ENCODE results near the gene RAD52.
A peak's percentile ranks its signal among the peaks of the same experiment; 100 is the strongest.

RAD52 gene

GRCh38 chr12:979349-979748, 29.9 kb upstream of the RAD52 start:
- TF ChIP-seq CTCF (conservative IDR thresholded peaks at IDR 0.05; ENCODE audit: low read depth, low read length), result no peak
- no peak for DNase-seq (ENCODE audit: low read depth)

GRCh38 chr12:977156-977555, 27.7 kb upstream of the RAD52 start:
- no peak overlapping the region for H3K4me3 ChIP-seq (ENCODE audit: low read depth, low read length)
- TF ChIP-seq CTCF (conservative IDR thresholded peaks at IDR 0.05; ENCODE audit: low read depth, low read length), result peak; percentile 15
- DNase-seq (ENCODE audit: low read depth), result no peak

More at GRCh38 chr12:979349-979748, 29.9 kb upstream of the RAD52 start:
- no peak overlapping the region for H3K4me3 ChIP-seq (ENCODE audit: low read depth, low read length)

GRCh38 chr12:976644-977043, 27.1 kb upstream of the RAD52 start:
- no peak for DNase-seq (ENCODE audit: low read depth)
- TF ChIP-seq CTCF (conservative IDR thresholded peaks at IDR 0.05; ENCODE audit: low read depth, low read length), result no peak

GRCh38 chr12:974271-974862, 24.9 kb upstream of the RAD52 start:
- TF ChIP-seq CTCF (conservative IDR thresholded peaks at IDR 0.05; ENCODE audit: low read depth, low read length), result no peak
- H3K4me3 ChIP-seq (ENCODE audit: low read depth, low read length), result no peak overlapping the region
- DNase-seq (ENCODE audit: low read depth), result no peak

More at GRCh38 chr12:976644-977043, 27.1 kb upstream of the RAD52 start:
- no peak overlapping the region for H3K4me3 ChIP-seq (ENCODE audit: low read depth, low read length)

- no peak for DNase-seq (ENCODE audit: low read depth)
- H3K4me3 ChIP-seq (ENCODE audit: low read depth, low read length), result no peak overlapping the region
- TF ChIP-seq CTCF (conservative IDR thresholded peaks at IDR 0.05; ENCODE audit: low read depth, low read length), result no peak
Observed at GRCh38 chr12:971991-972390, 22.5 kb upstream of the RAD52 start.

- no peak for TF ChIP-seq CTCF (conservative IDR thresholded peaks at IDR 0.05; ENCODE audit: low read depth, low read length)
- DNase-seq (ENCODE audit: low read depth), result no peak
- no peak overlapping the region for H3K4me3 ChIP-seq (ENCODE audit: low read depth, low read length)
Observed at GRCh38 chr12:969821-970220, 20.3 kb upstream of the RAD52 start.

GRCh38 chr12:968545-968944, 19.1 kb upstream of the RAD52 start:
- no peak for TF ChIP-seq CTCF (conservative IDR thresholded peaks at IDR 0.05; ENCODE audit: low read depth, low read length)
- no peak overlapping the region for H3K4me3 ChIP-seq (ENCODE audit: low read depth, low read length)
- DNase-seq (ENCODE audit: low read depth), result no peak

Measured in choroid plexus epithelial cell (primary cell).